B cell (primary cell): ENCODE results near the gene PIAS4. TPM values are rescaled to one million over a fixed set of nuclear protein-coding genes. Genes with fewer than 3 reads are reported as not detected.

Experiments
- ATAC-seq: fragments of 200-7000 bp; cut with Tn5 transposase; one replicate; pipeline ENCODE4 v1.10.0; 2021; ENCODE audit warnings: low read depth, mild to moderate bottlenecking, moderate number of reproducible peaks, moderate library complexity
- CTCF ChIA-PET: fragments of 350-600 bp; sonication (Branson Sonifier 250); formaldehyde crosslinking; loops from one replicate; lab custom pipeline; 2021; ENCODE audit warnings: antibody characterized with exemption, inconsistent platforms; lab: Charles Lee
- POLR2A ChIA-PET: fragments of 350-600 bp; sonication (Branson Sonifier 250); formaldehyde crosslinking; loops from one replicate; lab custom pipeline; 2021; ENCODE audit warnings: antibody characterized with exemption; lab: Charles Lee
- DNase-seq: peaks from one replicate; pipeline ENCODE4 v3.0.0; 2013
- H2AFZ ChIP-seq: 2 replicates; pipeline ENCODE4 v1.6.1; 2012; ENCODE audit warnings: mild to moderate bottlenecking, low read depth, low read length; ENCODE audit not compliant: insufficient read depth, poor library complexity, severe bottlenecking
- H3K27ac ChIP-seq, 2 donors: 1 replicate in 1 of 2; 2 replicates in 1 of 2; pipeline ENCODE4 v1.5.1; 2012 to 2013; ENCODE audit warnings: low read length in 2 of 2, mild to moderate bottlenecking in 2 of 2, moderate library complexity in 1 of 2
- H3K27me3 ChIP-seq, 4 experiments: fragments of 200-600 bp in 1 of 4; sonication (generic) in 1 of 4; replicated peaks in 1 of 4; 1 replicate in 2 of 4; 2 replicates in 2 of 4; pipeline versions ENCODE4 v1.6.1 to v1.7.0; 2013 to 2016; ENCODE audit warnings: low read length in 3 of 4, mild to moderate bottlenecking in 2 of 4, mixed read lengths in 1 of 4, moderate library complexity in 1 of 4; ENCODE audit not compliant: insufficient read depth in 4 of 4, control insufficient read depth in 3 of 4; ENCODE audit errors: control extremely low read depth in 1 of 4
- H3K36me3 ChIP-seq, 2 experiments: replicated peaks in 1 of 2; 1 replicate in 1 of 2; 2 replicates in 1 of 2; pipeline versions ENCODE4 v1.6.1 to v1.7.1; 2013; ENCODE audit warnings: low read length in 1 of 2; ENCODE audit not compliant: insufficient read depth in 2 of 2, control insufficient read depth in 1 of 2; ENCODE audit errors: control extremely low read depth in 1 of 2, extremely low read depth in 1 of 2
- H3K4me1 ChIP-seq, 2 donors: fragments of 200-600 bp in 1 of 2; sonication (generic) in 1 of 2; 1 replicate in 1 of 2; 2 replicates in 1 of 2; pipeline versions ENCODE4 v1.5.1 to v1.6.1; 2013 to 2017; ENCODE audit warnings: low read length in 2 of 2; ENCODE audit not compliant: control insufficient read depth in 2 of 2, insufficient read depth in 2 of 2
- H3K4me2 ChIP-seq: replicated peaks from 2 replicates; pipeline ENCODE3; 2012; ENCODE audit warnings: mild to moderate bottlenecking, low read depth, low read length; ENCODE audit not compliant: poor library complexity, severe bottlenecking
- H3K4me3 ChIP-seq, 5 experiments: fragments of 200-600 bp in 1 of 5; sonication (generic) in 1 of 5; 1 replicate in 3 of 5; 2 replicates in 2 of 5; pipeline versions ENCODE4 v1.5.1 to v1.7.0; 2011 to 2016; ENCODE audit warnings: low read length in 4 of 5, mild to moderate bottlenecking in 4 of 5, low read depth in 2 of 5, control low read depth in 1 of 5, moderate library complexity in 1 of 5; ENCODE audit not compliant: insufficient read depth in 1 of 5; ENCODE audit errors: control extremely low read depth in 1 of 5, extremely low read depth in 1 of 5
- H3K79me2 ChIP-seq: fragments of 200-600 bp; sonication (generic); one replicate; pipeline ENCODE4 v1.6.0; 2016; ENCODE audit warnings: low read length; ENCODE audit not compliant: control insufficient read depth, insufficient read depth
- H3K9ac ChIP-seq: fragments of 200-600 bp; sonication (generic); 2 replicates; pipeline ENCODE4 v1.6.1; 2017; ENCODE audit warnings: mild to moderate bottlenecking, low read length, moderate library complexity
- H3K9me3 ChIP-seq, 3 donors: one replicate each; pipeline versions ENCODE4 v1.6.1 to v1.7.1; 2013; ENCODE audit warnings: low read length in 2 of 3; ENCODE audit not compliant: control insufficient read depth in 2 of 3, insufficient read depth in 1 of 3; ENCODE audit errors: control extremely low read depth in 1 of 3
- H4K20me1 ChIP-seq: 2 replicates; pipeline ENCODE4 v1.6.0; 2012; ENCODE audit warnings: mild to moderate bottlenecking, low read length; ENCODE audit not compliant: insufficient read depth, control insufficient read depth, poor library complexity, severe bottlenecking
- H3K27ac Mint-ChIP-seq: one replicate; pipeline ENCODE4 v1.8.0; 2021; ENCODE audit warnings: mixed read lengths
- H3K27me3 Mint-ChIP-seq: one replicate; pipeline ENCODE4 v1.8.0; 2021; ENCODE audit warnings: mixed read lengths
- H3K4me1 Mint-ChIP-seq: one replicate; pipeline ENCODE4 v1.8.0; 2021; ENCODE audit warnings: mixed read lengths
- H3K4me3 Mint-ChIP-seq: one replicate; pipeline ENCODE4 v1.8.0; 2021; ENCODE audit warnings: mixed read lengths
- H3K9me3 Mint-ChIP-seq: one replicate; pipeline ENCODE4 v1.8.0; 2022; ENCODE audit warnings: mixed read lengths; ENCODE audit not compliant: insufficient read depth
- CTCF ChIP-seq: fragments of 200-600 bp; IDR thresholded peaks from one replicate; pipeline ENCODE4 v1.8.0; 2022; ENCODE audit warnings: antibody characterized with exemption, mild to moderate bottlenecking
- EZH2 ChIP-seq: IDR thresholded peaks from 2 replicates; pipeline ENCODE4 v1.6.1; 2012; ENCODE audit warnings: borderline replicate concordance, low read depth, mild to moderate bottlenecking, moderate library complexity, low read length; ENCODE audit not compliant: insufficient read depth, poor library complexity, severe bottlenecking
- WGBS: methylation state at CpG from one replicate; pipeline ENCODE4 v1.1.5; 2013; ENCODE audit warnings: missing lambda C conversion rate; ENCODE audit not compliant: insufficient coverage; 5-methylcytosine and 5-hydroxymethylcytosine counted together
- intact Hi-C: fragments of 100-400 bp; cut with micrococcal nuclease; formaldehyde crosslinking; loops from one replicate; pipeline ENCODE4 v1.10.0; 2022
- polyA plus RNA-seq: library from polyadenylated mRNA; depleted of rRNA; stranded (reverse); fragments of >200 nt; gene quantifications from 2 replicates; pipeline ENCODE4 v1.2.3, GENCODE V29; 2012
- total RNA-seq, 2 donors: library from RNA; stranded (reverse); fragments of 120-200 nt in 1 of 2; gene quantifications; 1 replicate in 1 of 2; 2 replicates in 1 of 2; pipeline versions ENCODE4 v1.2.3 to v1.2.4, GENCODE V29; 2013 to 2022

The PIAS4 gene
- total and polyA plus RNA-seq, 2 donors (not counting 1 experiment from before 2014, with no cell fraction given), result 13.7 to 56.8 TPM

DNA sequence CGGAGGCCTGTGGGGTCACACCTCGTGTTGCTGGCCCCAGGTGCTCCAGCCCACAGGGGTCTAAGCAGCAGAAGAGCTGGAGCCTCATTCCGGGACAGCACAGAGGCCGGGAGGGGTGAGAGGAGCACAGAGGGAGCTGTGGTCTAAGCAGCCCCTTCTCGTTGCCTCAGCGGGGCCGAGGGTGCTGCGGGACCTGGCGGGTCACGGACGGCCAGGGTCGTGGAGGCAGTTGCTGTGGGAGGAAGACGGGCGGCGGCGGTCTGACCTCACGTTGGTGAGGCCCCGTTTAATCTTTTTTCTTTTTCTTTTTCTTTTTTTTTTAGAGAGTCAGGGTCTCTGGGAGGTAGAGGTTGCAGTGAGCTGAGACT is 21.7 kb downstream of the PIAS4 start:
- Histone ChIP-seq H3K36me3 (peaks cover 0 to 31% of the 10 kb centered on the region in 2 experiments), H3K79me2 (peaks cover 8% of the 10 kb centered on the region), H2AFZ (no peak overlapping the region), H3K4me3 (no peak overlapping the region), H3K4me2 (no peak overlapping the region), H3K4me1 (no peaks in the 10 kb centered on the region), H3K27ac (no peak overlapping the region), H3K27me3 (no peaks in the 10 kb centered on the region), H3K9ac (no peak overlapping the region), H4K20me1 (peaks cover 6% of the 10 kb centered on the region), H3K9me3 (no peaks in the 10 kb centered on the region)
- H3K27ac Mint-ChIP-seq, result no peak overlapping the region
- POLR2A ChIA-PET, result interaction anchor here (0.6 kb wide), 2 partner anchors 22 to 633 kb away, joined by 3 to 4 read pairs; partner anchors contain the start of gene PIAS4
- DNase-seq (no peak), ATAC-seq (no peak)
- no peak overlapping the region for H3K4me3 Mint-ChIP-seq
- H3K4me1 Mint-ChIP-seq, result no peaks in the 10 kb centered on the region
- no peak for TF ChIP-seq CTCF
- no peak for TF ChIP-seq EZH2
- WGBS, result 93% methylated on average over 11 of the region's 18 CpGs
- CTCF ChIA-PET, result interaction anchor here (0.7 kb wide), 1 partner anchor 653 kb away, joined by 3 read pairs; no protein-coding TSS in a partner anchor
- no peaks in the 10 kb centered on the region for H3K9me3 Mint-ChIP-seq
- intact Hi-C loops, result no loop called here
- H3K27me3 Mint-ChIP-seq, result no peaks in the 10 kb centered on the region

- H3K79me2 ChIP-seq, result peaks cover 9% of the 10 kb centered on the region
Observed at GRCh38 chr19:4030552-4030951, 23.0 kb downstream of the PIAS4 start.

More at GRCh38 chr19:4030552-4030951, 23.0 kb downstream of the PIAS4 start:
- H3K27me3 Mint-ChIP-seq, result no peaks in the 10 kb centered on the region
- Histone ChIP-seq H3K36me3 (peaks cover 0 to 38% of the 10 kb centered on the region in 2 experiments), H3K27me3 (no peaks in the 10 kb centered on the region), H4K20me1 (peaks cover 10% of the 10 kb centered on the region), H3K9me3 (no peaks in the 10 kb centered on the region), H3K9ac (no peak overlapping the region), H3K4me3 (no peak overlapping the region), H3K27ac (no peak overlapping the region), H3K4me1 (no peaks in the 10 kb centered on the region), H3K4me2 (no peak overlapping the region), H2AFZ (no peak overlapping the region)
- POLR2A ChIA-PET, result no interaction called here
- no peak for TF ChIP-seq EZH2
- no peak for TF ChIP-seq CTCF
- ATAC-seq (no peak), DNase-seq (no peak)
- 97% methylated on average over 6 of the region's 6 CpGs for WGBS
- H3K9me3 Mint-ChIP-seq, result no peaks in the 10 kb centered on the region
- no peak overlapping the region for H3K4me3 Mint-ChIP-seq
- CTCF ChIA-PET, result no interaction called here
- intact Hi-C loops, result no loop called here
- no peaks in the 10 kb centered on the region for H3K4me1 Mint-ChIP-seq
- no peak overlapping the region for H3K27ac Mint-ChIP-seq
